ENCODE measurements around the gene TRPC3. TPM values are rescaled to one million over a fixed set of nuclear protein-coding genes. Genes with fewer than 3 reads are reported as not detected.

The TRPC3 gene
- total RNA-seq, 3 donors from 2014 or later: 0.17 to 1.0 (median 0.51) TPM

GRCh38 chr4:121898150-121898549 lies 53.7 kb downstream of the TRPC3 start:
- intact Hi-C loops (cut with DNase I, micrococcal nuclease): no loop called here
- peak in 2 of 3 donors; percentile 15 to 22 for DNase-seq
- Histone ChIP-seq H3K4me3 (no peak overlapping the region), H3K36me3 (ENCODE audit: low read depth) (no peaks in the 10 kb centered on the region), H3K4me1 (ENCODE audit: low read depth) (no peaks in the 10 kb centered on the region), H3K9me3 (no peaks in the 10 kb centered on the region)
- TF ChIP-seq CTCF (IDR thresholded peaks at IDR 0.05): no peak
- peak; percentile 43 for ATAC-seq

- Histone ChIP-seq H3K36me3 (ENCODE audit: low read depth) (no peaks in the 10 kb centered on the region), H3K9me3 (no peaks in the 10 kb centered on the region), H3K4me1 (ENCODE audit: low read depth) (no peaks in the 10 kb centered on the region), H3K4me3 (no peak overlapping the region)
- no peak for DNase-seq
- no peak for ATAC-seq
- intact Hi-C loops (cut with DNase I, micrococcal nuclease): no loop called here
- no peak for TF ChIP-seq CTCF (IDR thresholded peaks at IDR 0.05)
These were observed 63.7 kb downstream of the TRPC3 start for GRCh38 chr4:121888134-121888533.

GRCh38 chr4:121885115-121885514 lies 66.7 kb downstream of the TRPC3 start:
- no peak for TF ChIP-seq CTCF (IDR thresholded peaks at IDR 0.05)
- H3K4me1 ChIP-seq (ENCODE audit: low read depth): no peaks in the 10 kb centered on the region
- intact Hi-C loops (cut with DNase I, micrococcal nuclease): no loop called here
- no peaks in the 10 kb centered on the region for H3K9me3 ChIP-seq
- no peaks in the 10 kb centered on the region for H3K36me3 ChIP-seq (ENCODE audit: low read depth)
- DNase-seq (no peak), ATAC-seq (no peak)
- H3K4me3 ChIP-seq: no peak overlapping the region

- no peak for ATAC-seq
- no peak for TF ChIP-seq CTCF (IDR thresholded peaks at IDR 0.05)
- Histone ChIP-seq H3K4me1 (ENCODE audit: low read depth) (no peaks in the 10 kb centered on the region), H3K9me3 (no peaks in the 10 kb centered on the region), H3K4me3 (no peak overlapping the region), H3K36me3 (ENCODE audit: low read depth) (no peaks in the 10 kb centered on the region)
- intact Hi-C loops (cut with DNase I, micrococcal nuclease): no loop called here
- no peak for DNase-seq
These were observed 70.7 kb downstream of the TRPC3 start for GRCh38 chr4:121881158-121881557.

GRCh38 chr4:121879135-121879534 lies 72.7 kb downstream of the TRPC3 start:
- TF ChIP-seq CTCF (IDR thresholded peaks at IDR 0.05): no peak
- ATAC-seq (no peak), DNase-seq (no peak)
- no peaks in the 10 kb centered on the region for H3K36me3 ChIP-seq (ENCODE audit: low read depth)
- intact Hi-C loops (cut with DNase I, micrococcal nuclease): no loop called here
- H3K4me1 ChIP-seq (ENCODE audit: low read depth): no peaks in the 10 kb centered on the region
- H3K4me3 ChIP-seq: no peak overlapping the region
- no peaks in the 10 kb centered on the region for H3K9me3 ChIP-seq
